ENCODE data around the gene ZNF426. TPM values are rescaled to one million over a fixed set of nuclear protein-coding genes. Genes with fewer than 3 reads are reported as not detected.

ZNF426 gene
- total and polyA plus RNA-seq, 2 of the 13 experiments (the other 11 are each of a cell fraction or from before 2014, with no cell fraction given): 3.8 to 14.9 TPM

DNA sequence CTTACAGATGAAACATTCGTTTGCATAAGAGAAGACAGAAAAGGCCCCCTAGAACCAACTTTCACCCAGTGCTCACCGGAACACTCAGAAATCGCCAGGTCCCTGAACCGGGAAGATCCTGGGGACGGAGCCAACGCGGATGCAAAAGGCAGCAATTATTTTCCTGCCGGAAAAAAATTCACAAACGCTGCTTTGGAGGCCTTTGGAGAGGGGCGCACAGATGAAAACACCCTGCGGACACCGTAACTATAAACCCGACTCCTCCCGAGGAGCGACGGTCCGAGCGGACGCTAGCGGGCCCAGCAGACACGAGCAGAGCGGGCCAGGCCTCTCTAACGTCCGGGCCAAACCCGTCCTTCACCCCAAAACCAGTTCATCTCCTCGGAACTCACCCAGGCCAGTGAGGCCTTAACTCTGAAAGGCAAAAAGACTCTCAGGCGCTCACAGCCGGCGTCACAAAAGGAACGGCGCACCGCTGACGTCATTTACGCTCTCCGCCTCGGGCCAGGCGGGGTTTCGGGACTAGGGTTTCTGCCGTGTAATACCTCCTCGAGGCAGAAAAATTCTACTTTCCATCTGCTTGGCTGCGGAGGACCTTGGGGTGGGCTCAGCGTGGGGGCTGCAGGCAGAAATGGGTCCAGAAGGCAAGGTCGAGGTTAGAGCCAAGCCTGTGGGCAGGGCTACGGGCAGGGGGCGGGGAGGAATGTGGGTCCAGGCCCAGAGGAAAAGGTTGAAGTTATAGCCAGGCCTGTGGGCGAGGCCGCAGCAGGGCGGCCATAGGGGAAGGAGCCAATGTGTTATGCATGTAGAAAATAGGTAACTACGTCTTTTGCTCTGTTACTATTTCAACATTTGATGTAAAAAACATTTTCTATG lies at the start of gene ZNF426 (continued):
- TF ChIP-seq, protein P1, sequence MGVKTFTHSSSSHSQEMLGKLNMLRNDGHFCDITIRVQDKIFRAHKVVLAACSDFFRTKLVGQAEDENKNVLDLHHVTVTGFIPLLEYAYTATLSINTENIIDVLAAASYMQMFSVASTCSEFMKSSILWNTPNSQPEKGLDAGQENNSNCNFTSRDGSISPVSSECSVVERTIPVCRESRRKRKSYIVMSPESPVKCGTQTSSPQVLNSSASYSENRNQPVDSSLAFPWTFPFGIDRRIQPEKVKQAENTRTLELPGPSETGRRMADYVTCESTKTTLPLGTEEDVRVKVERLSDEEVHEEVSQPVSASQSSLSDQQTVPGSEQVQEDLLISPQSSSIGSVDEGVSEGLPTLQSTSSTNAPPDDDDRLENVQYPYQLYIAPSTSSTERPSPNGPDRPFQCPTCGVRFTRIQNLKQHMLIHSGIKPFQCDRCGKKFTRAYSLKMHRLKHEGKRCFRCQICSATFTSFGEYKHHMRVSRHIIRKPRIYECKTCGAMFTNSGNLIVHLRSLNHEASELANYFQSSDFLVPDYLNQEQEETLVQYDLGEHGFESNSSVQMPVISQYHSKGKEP (CRISPR knock-in tag; IDR thresholded peaks at IDR 0.05): 0 out of 2 replicates have a peak, but pooled peaks have one; percentile 66
- peak; percentile 65 for TF ChIP-seq ERF (CRISPR knock-in tag; IDR thresholded peaks at IDR 0.05)
- TF ChIP-seq ZBTB7B (CRISPR knock-in tag; IDR thresholded peaks at IDR 0.05): peak; percentile 76; the same call in 1 of the 2 replicates
- TF ChIP-seq, protein P2, sequence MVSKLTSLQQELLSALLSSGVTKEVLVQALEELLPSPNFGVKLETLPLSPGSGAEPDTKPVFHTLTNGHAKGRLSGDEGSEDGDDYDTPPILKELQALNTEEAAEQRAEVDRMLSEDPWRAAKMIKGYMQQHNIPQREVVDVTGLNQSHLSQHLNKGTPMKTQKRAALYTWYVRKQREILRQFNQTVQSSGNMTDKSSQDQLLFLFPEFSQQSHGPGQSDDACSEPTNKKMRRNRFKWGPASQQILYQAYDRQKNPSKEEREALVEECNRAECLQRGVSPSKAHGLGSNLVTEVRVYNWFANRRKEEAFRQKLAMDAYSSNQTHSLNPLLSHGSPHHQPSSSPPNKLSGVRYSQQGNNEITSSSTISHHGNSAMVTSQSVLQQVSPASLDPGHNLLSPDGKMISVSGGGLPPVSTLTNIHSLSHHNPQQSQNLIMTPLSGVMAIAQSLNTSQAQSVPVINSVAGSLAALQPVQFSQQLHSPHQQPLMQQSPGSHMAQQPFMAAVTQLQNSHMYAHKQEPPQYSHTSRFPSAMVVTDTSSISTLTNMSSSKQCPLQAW (CRISPR knock-in tag; IDR thresholded peaks at IDR 0.05): peak; percentile 80
- no peak for TF ChIP-seq WIZ (CRISPR knock-in tag; IDR thresholded peaks at IDR 0.05)
- TF ChIP-seq SUZ12 (IDR thresholded peaks at IDR 0.05; ENCODE audit: low read depth, low read length): no peak
- TF ChIP-seq FLYWCH1 (CRISPR knock-in tag; IDR thresholded peaks at IDR 0.05): no peak
- TF ChIP-seq, protein P3, sequence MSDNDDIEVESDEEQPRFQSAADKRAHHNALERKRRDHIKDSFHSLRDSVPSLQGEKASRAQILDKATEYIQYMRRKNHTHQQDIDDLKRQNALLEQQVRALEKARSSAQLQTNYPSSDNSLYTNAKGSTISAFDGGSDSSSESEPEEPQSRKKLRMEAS (IDR thresholded peaks at IDR 0.05): peak; percentile 81
- TF ChIP-seq HOXD1 (CRISPR knock-in tag; IDR thresholded peaks at IDR 0.05): no peak
- TF ChIP-seq CEBPG (CRISPR knock-in tag; IDR thresholded peaks at IDR 0.05): no peak
- no peak for TF ChIP-seq PCBP1 (IDR thresholded peaks at IDR 0.05; ENCODE audit: borderline replicate concordance, low read depth, low read length)
- TF ChIP-seq SIN3B (IDR thresholded peaks at IDR 0.05; ENCODE audit: low read length): peak; percentile 75; the same call in 1 of the 2 replicates
- TF ChIP-seq ARHGAP35 (CRISPR knock-in tag; IDR thresholded peaks at IDR 0.05; ENCODE audit: borderline replicate concordance): no peak
- TF ChIP-seq, protein P4, sequence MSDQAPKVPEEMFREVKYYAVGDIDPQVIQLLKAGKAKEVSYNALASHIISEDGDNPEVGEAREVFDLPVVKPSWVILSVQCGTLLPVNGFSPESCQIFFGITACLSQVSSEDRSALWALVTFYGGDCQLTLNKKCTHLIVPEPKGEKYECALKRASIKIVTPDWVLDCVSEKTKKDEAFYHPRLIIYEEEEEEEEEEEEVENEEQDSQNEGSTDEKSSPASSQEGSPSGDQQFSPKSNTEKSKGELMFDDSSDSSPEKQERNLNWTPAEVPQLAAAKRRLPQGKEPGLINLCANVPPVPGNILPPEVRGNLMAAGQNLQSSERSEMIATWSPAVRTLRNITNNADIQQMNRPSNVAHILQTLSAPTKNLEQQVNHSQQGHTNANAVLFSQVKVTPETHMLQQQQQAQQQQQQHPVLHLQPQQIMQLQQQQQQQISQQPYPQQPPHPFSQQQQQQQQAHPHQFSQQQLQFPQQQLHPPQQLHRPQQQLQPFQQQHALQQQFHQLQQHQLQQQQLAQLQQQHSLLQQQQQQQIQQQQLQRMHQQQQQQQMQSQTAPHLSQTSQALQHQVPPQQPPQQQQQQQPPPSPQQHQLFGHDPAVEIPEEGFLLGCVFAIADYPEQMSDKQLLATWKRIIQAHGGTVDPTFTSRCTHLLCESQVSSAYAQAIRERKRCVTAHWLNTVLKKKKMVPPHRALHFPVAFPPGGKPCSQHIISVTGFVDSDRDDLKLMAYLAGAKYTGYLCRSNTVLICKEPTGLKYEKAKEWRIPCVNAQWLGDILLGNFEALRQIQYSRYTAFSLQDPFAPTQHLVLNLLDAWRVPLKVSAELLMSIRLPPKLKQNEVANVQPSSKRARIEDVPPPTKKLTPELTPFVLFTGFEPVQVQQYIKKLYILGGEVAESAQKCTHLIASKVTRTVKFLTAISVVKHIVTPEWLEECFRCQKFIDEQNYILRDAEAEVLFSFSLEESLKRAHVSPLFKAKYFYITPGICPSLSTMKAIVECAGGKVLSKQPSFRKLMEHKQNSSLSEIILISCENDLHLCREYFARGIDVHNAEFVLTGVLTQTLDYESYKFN (CRISPR knock-in tag; conservative IDR thresholded peaks at IDR 0.05): peak; percentile 50
- peak; percentile 32; the same call in 1 of the 2 replicates for TF ChIP-seq ZNF232 (CRISPR knock-in tag; IDR thresholded peaks at IDR 0.05; ENCODE audit: borderline replicate concordance)
- no peak for TF ChIP-seq ZMYM2 (CRISPR knock-in tag; IDR thresholded peaks at IDR 0.05)
- no peak for TF ChIP-seq MAFK (conservative IDR thresholded peaks at IDR 0.05 in 1 of 2, IDR thresholded peaks at IDR 0.05 in 1 of 2; ENCODE audit: low read length in 2 of 2)
- TF ChIP-seq GZF1 (CRISPR knock-in tag; IDR thresholded peaks at IDR 0.05): peak; percentile 68
- peak; percentile 71; the same call in 1 of the 2 replicates for TF ChIP-seq ZNF547 (CRISPR knock-in tag; IDR thresholded peaks at IDR 0.05)
- TF ChIP-seq PITX1 (CRISPR knock-in tag; IDR thresholded peaks at IDR 0.05): peak; percentile 68; the same call in 1 of the 2 replicates
- 0 out of 2 replicates have a peak, but pooled peaks have one; percentile 55 for TF ChIP-seq SMAD3 (CRISPR knock-in tag; IDR thresholded peaks at IDR 0.05)
- TF ChIP-seq AGO2 (optimal IDR thresholded peaks at IDR 0.05; ENCODE audit: low read depth, low read length): peak; percentile 30
- TF ChIP-seq NCOR1 (IDR thresholded peaks at IDR 0.05; ENCODE audit: borderline replicate concordance, low read length): no peak
- TF ChIP-seq ZNF207 (IDR thresholded peaks at IDR 0.05; ENCODE audit: borderline replicate concordance): no peak
